ENCODE measurements around the gene RMI2.
A peak's percentile ranks its signal among the peaks of the same experiment; 100 is the strongest.

Gene RMI2

GRCh38 chr16:11355862-11356261 lies 10.6 kb downstream of the RMI2 start:
- TF ChIP-seq CTCF (IDR thresholded peaks at IDR 0.05; ENCODE audit: insufficient read depth, low read length, poor library complexity, severe bottlenecking), result no peak
- H3K36me3 ChIP-seq (ENCODE audit: control insufficient read depth, insufficient read depth, low read length), result no peaks in the 10 kb centered on the region

DNA sequence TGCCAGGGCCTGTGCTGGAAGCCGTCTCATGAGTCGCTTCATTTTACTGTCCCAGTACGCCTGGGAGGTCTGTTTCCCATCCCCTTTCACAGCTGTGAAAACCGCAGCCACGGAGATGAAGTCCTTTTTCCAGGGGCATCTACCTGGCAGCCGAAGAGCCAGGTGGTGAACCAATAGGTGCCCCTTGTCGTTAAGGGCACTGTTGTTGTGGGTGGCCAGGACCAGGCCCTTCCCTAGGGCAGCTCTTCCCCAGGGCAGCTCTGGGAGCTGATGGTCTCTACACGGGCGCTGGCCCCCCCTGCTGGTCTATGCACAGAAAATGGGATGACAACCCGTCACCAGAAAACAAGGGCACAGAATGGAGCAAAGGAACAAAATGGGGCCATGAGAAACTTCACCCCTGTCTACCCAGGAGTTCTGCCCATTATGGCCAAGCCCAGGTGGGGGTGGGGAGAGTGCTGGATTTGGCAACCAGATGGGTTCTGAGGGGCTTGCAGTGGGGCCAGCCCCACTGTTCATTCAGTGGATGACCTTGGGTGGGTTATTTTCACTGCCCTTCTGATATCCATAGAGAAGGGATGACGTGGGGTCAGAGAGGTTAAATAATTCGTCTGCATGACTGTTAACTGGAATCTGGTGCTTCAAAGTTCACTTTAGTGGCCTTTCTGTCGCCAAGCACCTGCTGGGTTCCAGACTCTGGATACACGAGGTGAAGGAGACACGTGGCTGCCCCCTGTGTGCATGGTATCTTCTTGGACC lies 11.5 kb downstream of the RMI2 start:
- DNase-seq (ENCODE audit: extremely low read depth, insufficient read length), result peak; percentile 56
- H3K4me3 ChIP-seq (replicated peaks; ENCODE audit: low read depth, low read length), result no peak overlapping the region
- H3K36me3 ChIP-seq (ENCODE audit: control insufficient read depth, insufficient read depth, low read length), result no peaks in the 10 kb centered on the region
- no peaks in the 10 kb centered on the region for H3K27me3 ChIP-seq (replicated peaks; ENCODE audit: control insufficient read depth, insufficient read depth, low read length)
- peak; percentile 80 for TF ChIP-seq CTCF (IDR thresholded peaks at IDR 0.05; ENCODE audit: insufficient read depth, low read length, poor library complexity, severe bottlenecking)

More at GRCh38 chr16:11355862-11356261, 10.6 kb downstream of the RMI2 start:
- Histone ChIP-seq H3K4me3 (replicated peaks; ENCODE audit: low read depth, low read length) (no peak overlapping the region), H3K27me3 (replicated peaks; ENCODE audit: control insufficient read depth, insufficient read depth, low read length) (no peaks in the 10 kb centered on the region)
- DNase-seq (ENCODE audit: extremely low read depth, insufficient read length), result peak; percentile 41

DNA sequence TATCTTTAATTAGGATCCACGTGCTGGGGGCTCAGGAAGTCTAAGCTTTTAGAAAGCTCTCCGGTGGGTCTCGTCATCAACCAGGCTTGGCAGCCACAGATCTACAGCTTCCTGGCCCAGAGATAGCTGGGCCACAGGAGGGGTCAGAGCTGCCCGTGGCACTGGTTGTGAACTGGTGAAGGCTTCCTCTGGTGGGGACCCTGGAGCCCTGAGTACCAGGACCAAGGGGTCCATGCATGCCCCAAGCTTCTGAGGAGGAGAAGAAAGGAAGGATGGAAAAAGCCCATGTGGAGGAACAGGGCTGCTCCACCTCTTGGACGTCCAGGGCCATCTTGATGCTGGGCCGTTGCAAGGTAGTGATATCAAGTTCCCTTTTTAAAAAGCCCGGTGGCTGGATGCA lies 13.3 kb downstream of the RMI2 start:
- TF ChIP-seq CTCF (IDR thresholded peaks at IDR 0.05; ENCODE audit: insufficient read depth, low read length, poor library complexity, severe bottlenecking), result no peak

GRCh38 chr16:11359370-11359769 lies 14.1 kb downstream of the RMI2 start:
- no peak for DNase-seq (ENCODE audit: extremely low read depth, insufficient read length)
- H3K4me3 ChIP-seq (replicated peaks; ENCODE audit: low read depth, low read length), result no peak overlapping the region
- TF ChIP-seq CTCF (IDR thresholded peaks at IDR 0.05; ENCODE audit: insufficient read depth, low read length, poor library complexity, severe bottlenecking), result no peak
- H3K36me3 ChIP-seq (ENCODE audit: control insufficient read depth, insufficient read depth, low read length), result no peaks in the 10 kb centered on the region
- H3K27me3 ChIP-seq (replicated peaks; ENCODE audit: control insufficient read depth, insufficient read depth, low read length), result no peaks in the 10 kb centered on the region

More for the DNA sequence above, 13.3 kb downstream of the RMI2 start:
- no peaks in the 10 kb centered on the region for H3K27me3 ChIP-seq (replicated peaks; ENCODE audit: control insufficient read depth, insufficient read depth, low read length)
- H3K36me3 ChIP-seq (ENCODE audit: control insufficient read depth, insufficient read depth, low read length), result no peaks in the 10 kb centered on the region
- H3K4me3 ChIP-seq (replicated peaks; ENCODE audit: low read depth, low read length), result no peak overlapping the region
- DNase-seq (ENCODE audit: extremely low read depth, insufficient read length), result no peak

DNA sequence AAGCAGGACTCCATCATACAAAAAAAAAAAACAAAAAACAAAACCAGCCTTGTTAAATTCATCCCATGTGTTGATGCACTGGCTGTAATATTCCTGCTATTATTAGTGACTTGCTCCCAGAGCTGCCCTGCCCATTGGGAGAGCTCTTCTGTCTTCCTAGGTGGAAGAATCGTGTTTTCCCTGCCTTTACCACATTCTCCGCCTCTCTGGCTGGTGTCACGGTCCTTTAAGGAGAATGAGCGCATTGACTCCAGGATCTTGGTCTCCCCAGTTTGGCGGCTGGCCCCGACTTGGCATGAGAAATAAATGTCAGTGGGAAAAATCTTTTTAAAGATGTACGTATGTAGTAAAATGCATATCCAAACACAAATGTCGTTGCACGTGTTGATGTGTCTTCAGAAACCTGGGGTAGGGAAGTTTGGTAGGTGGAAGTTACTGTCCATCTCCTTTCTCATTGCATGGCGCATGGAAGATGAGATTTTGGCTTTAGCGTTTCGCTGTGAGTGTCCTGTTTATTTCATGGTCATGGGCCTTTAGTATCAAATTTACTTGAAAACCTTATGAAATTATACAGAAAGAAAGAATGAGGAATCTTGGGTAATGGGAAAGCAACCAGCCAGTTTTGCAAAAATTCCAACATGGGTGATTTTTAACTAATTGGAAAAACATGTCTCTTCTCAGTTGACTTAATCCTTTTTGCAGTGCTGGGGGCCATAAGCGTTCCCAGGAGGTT lies 15.5 kb downstream of the RMI2 start:
- no peak overlapping the region for H3K4me3 ChIP-seq (replicated peaks; ENCODE audit: low read depth, low read length)
- no peaks in the 10 kb centered on the region for H3K36me3 ChIP-seq (ENCODE audit: control insufficient read depth, insufficient read depth, low read length)
- DNase-seq (ENCODE audit: extremely low read depth, insufficient read length), result no peak
- TF ChIP-seq CTCF (IDR thresholded peaks at IDR 0.05; ENCODE audit: insufficient read depth, low read length, poor library complexity, severe bottlenecking), result no peak
- no peaks in the 10 kb centered on the region for H3K27me3 ChIP-seq (replicated peaks; ENCODE audit: control insufficient read depth, insufficient read depth, low read length)

Data from GM06990 (cell line).